ENCODE data around the gene CAMSAP2.

GRCh38 chr1:200856716-200857357 is 118.1 kb downstream of the CAMSAP2 start:
- TF ChIP-seq CTCF (IDR thresholded peaks at IDR 0.05; ENCODE audit: low read length) (no peak), EZH2phosphoT487 (IDR thresholded peaks at IDR 0.05; ENCODE audit: low read length) (no peak), EZH2 (optimal IDR thresholded peaks at IDR 0.05; ENCODE audit: low read depth, low read length) (no peak)
